IMR-90 (cell line): ENCODE measurements around the gene NKX1-1. TPM values are rescaled to one million over a fixed set of nuclear protein-coding genes. Genes with fewer than 3 reads are reported as not detected.
"Not testable (repeated sequence)": the region's sequence is repeated elsewhere in the genome, so short reads cannot be mapped to it uniquely, and the experiment has no call there.

Experiments used
- ATAC-seq: fragments of 200-7000 bp; cut with Tn5 transposase; 2 replicates; pipeline ENCODE4 v1.9.1; 2020; ENCODE audit warnings: low read depth, mild to moderate bottlenecking, moderate library complexity
- BruUV-seq: library from RNA; stranded (reverse); fragments of 400-500 nt; replicated peaks from 2 replicates; lab custom pipeline; 2021; lab: Mats Ljungman, UMichigan
- CTCF ChIA-PET: fragments of 300-600 bp; formaldehyde crosslinking; extraction: SDS; loops from one replicate; lab custom pipeline; 2021; ENCODE audit warnings: antibody characterized with exemption; lab: Yijun Ruan, JAX
- POLR2A ChIA-PET: fragments of 300-600 bp; sonication (Branson Sonifier 250); formaldehyde crosslinking; loops from one replicate; lab custom pipeline; 2022; ENCODE audit warnings: antibody characterized with exemption; ENCODE audit not compliant: unreplicated experiment; lab: Charles Lee
- DNase-seq: peaks from one replicate; pipeline ENCODE4 v3.0.0; 2013
- H2AFZ ChIP-seq: replicated peaks from 2 replicates; pipeline ENCODE3; 2013; ENCODE audit warnings: low read length, mild to moderate bottlenecking; ENCODE audit not compliant: poor library complexity
- H2AK5ac ChIP-seq: 2 replicates; pipeline ENCODE4 v1.6.1; 2013; ENCODE audit warnings: low read depth, low read length, inconsistent platforms
- H2AK9ac ChIP-seq: replicated peaks from 2 replicates; pipeline ENCODE3; 2013; ENCODE audit warnings: mild to moderate bottlenecking, low read depth, low read length, moderate library complexity; ENCODE audit not compliant: poor library complexity
- H2BK120ac ChIP-seq: 2 replicates; pipeline ENCODE4 v1.6.1; 2013; ENCODE audit warnings: low read depth, low read length, inconsistent platforms
- H2BK15ac ChIP-seq: 3 replicates; pipeline ENCODE4 v1.6.1; 2013; ENCODE audit warnings: low read depth, low read length, inconsistent platforms
- H2BK20ac ChIP-seq: 2 replicates; pipeline ENCODE4 v1.6.1; 2013; ENCODE audit warnings: low read depth, mild to moderate bottlenecking, inconsistent platforms, low read length, moderate library complexity
- H2BK5ac ChIP-seq: 2 replicates; pipeline ENCODE4 v1.6.1; 2013; ENCODE audit warnings: mild to moderate bottlenecking, low read depth, low read length, inconsistent platforms; ENCODE audit not compliant: poor library complexity, severe bottlenecking
- H3K14ac ChIP-seq: replicated peaks from 2 replicates; pipeline ENCODE4 v1.6.1; 2013; ENCODE audit warnings: low read depth, low read length, inconsistent platforms
- H3K18ac ChIP-seq: 2 replicates; pipeline ENCODE4 v1.6.1; 2013; ENCODE audit warnings: low read depth, low read length, control low read depth
- H3K23ac ChIP-seq: 2 replicates; pipeline ENCODE4 v1.6.1; 2013; ENCODE audit warnings: low read depth, low read length, inconsistent platforms
- H3K27ac ChIP-seq: 2 replicates; pipeline ENCODE4 v1.5.1; 2013; ENCODE audit warnings: mild to moderate bottlenecking, control low read depth, low read length; ENCODE audit not compliant: insufficient read depth
- H3K27me3 ChIP-seq: 2 replicates; pipeline ENCODE4 v1.6.1; 2013; ENCODE audit warnings: low read length; ENCODE audit not compliant: control insufficient read depth, insufficient read depth
- H3K36me3 ChIP-seq: 2 replicates; pipeline ENCODE4 v1.6.1; 2013; ENCODE audit warnings: low read length, mixed read lengths; ENCODE audit not compliant: control insufficient read depth, insufficient read depth
- H3K4ac ChIP-seq: 2 replicates; pipeline ENCODE4 v1.6.1; 2013; ENCODE audit warnings: low read depth, low read length, inconsistent platforms
- H3K4me1 ChIP-seq: 2 replicates; pipeline ENCODE4 v1.6.1; 2013; ENCODE audit warnings: low read length, mixed read lengths; ENCODE audit not compliant: control insufficient read depth, insufficient read depth
- H3K4me2 ChIP-seq: 2 replicates; pipeline ENCODE4 v1.6.1; 2013; ENCODE audit warnings: low read depth, mild to moderate bottlenecking, control low read depth, low read length, moderate library complexity
- H3K4me3 ChIP-seq: 2 replicates; pipeline ENCODE4 v1.5.1; 2013; ENCODE audit warnings: low read depth, mild to moderate bottlenecking, control low read depth, low read length, moderate library complexity; ENCODE audit not compliant: insufficient read depth
- H3K56ac ChIP-seq: 2 replicates; pipeline ENCODE4 v1.6.1; 2013; ENCODE audit warnings: low read length, inconsistent platforms; ENCODE audit not compliant: insufficient read depth; ENCODE audit errors: extremely low read depth
- H3K79me1 ChIP-seq, 2 experiments: 2 replicates each; pipeline ENCODE4 v1.6.1; 2013; ENCODE audit warnings: low read length in 2 of 2, inconsistent platforms in 1 of 2, low read depth in 1 of 2
- H3K9ac ChIP-seq: 2 replicates; pipeline ENCODE4 v1.6.1; 2013; ENCODE audit warnings: low read depth, low read length, control low read depth
- H3K9me1 ChIP-seq: 2 replicates; pipeline ENCODE4 v1.6.1; 2013; ENCODE audit warnings: low read length, inconsistent platforms; ENCODE audit not compliant: insufficient read depth
- H3K9me3 ChIP-seq: 2 replicates; pipeline ENCODE4 v1.6.1; 2013; ENCODE audit warnings: low read length; ENCODE audit not compliant: control insufficient read depth, insufficient read depth
- H4K20me1 ChIP-seq: 2 replicates; pipeline ENCODE4 v1.6.1; 2013; ENCODE audit warnings: low read length, inconsistent platforms; ENCODE audit not compliant: insufficient read depth
- H4K5ac ChIP-seq: 2 replicates; pipeline ENCODE4 v1.6.1; 2013; ENCODE audit warnings: mild to moderate bottlenecking, low read depth, low read length, control low read depth
- H4K8ac ChIP-seq, 2 experiments: 2 replicates each; pipeline ENCODE4 v1.6.1; 2013; ENCODE audit warnings: low read depth in 2 of 2, low read length in 2 of 2, control low read depth in 1 of 2, inconsistent platforms in 1 of 2
- H4K91ac ChIP-seq: 2 replicates; pipeline ENCODE4 v1.6.1; 2013; ENCODE audit warnings: low read depth, low read length, inconsistent platforms; ENCODE audit not compliant: insufficient read depth
- MAFK ChIP-seq: IDR thresholded peaks from 2 replicates; pipeline ENCODE4 v1.6.1; 2012; ENCODE audit warnings: low read depth, low read length, improper control_type of control experiment
- RCOR1 ChIP-seq: IDR thresholded peaks from 2 replicates; pipeline ENCODE4 v1.6.1; 2012; ENCODE audit warnings: mild to moderate bottlenecking, low read length, improper control_type of control experiment; ENCODE audit not compliant: insufficient replicate concordance
- WGBS, 2 experiments: methylation state at CpG; one replicate each; pipeline versions ENCODE4 v1.1.5 to v1.1.7; 2013; ENCODE audit warnings: missing lambda C conversion rate in 2 of 2; ENCODE audit not compliant: insufficient read length in 1 of 2; ENCODE audit errors: extremely low coverage in 2 of 2; 5-methylcytosine and 5-hydroxymethylcytosine counted together
- dilution Hi-C: fragments of 300-500 bp; cut with HindIII; formaldehyde crosslinking; loops from one replicate; pipeline ENCODE4 v1.14.3; 2018; ENCODE audit warnings: low sequenced_read_pairs; ENCODE audit not compliant: unreplicated experiment
- in situ Hi-C: fragments of 300-500 bp; cut with MboI; formaldehyde crosslinking; loops from 3 replicates; pipeline ENCODE4 v1.14.3; 2019; ENCODE audit warnings: low sequenced_read_pairs, inconsistent platforms, mixed read lengths
- intact Hi-C: fragments of 100-400 bp; cut with micrococcal nuclease; formaldehyde crosslinking; loops from 2 replicates; pipeline ENCODE4 v1.10.0; 2022
- polyA plus RNA-seq, 3 experiments: library from polyadenylated mRNA; depleted of rRNA; stranded (reverse); fragments of >200 nt; gene quantifications; 2 replicates each; pipeline ENCODE4 v1.2.3, GENCODE V29; 2012; ENCODE audit warnings: low replicate concordance in 1 of 3
- total RNA-seq: library from RNA; depleted of rRNA; stranded (reverse); fragments of >200 nt; gene quantifications from 2 replicates; pipeline ENCODE4 v1.2.3, GENCODE V29; 2012

Gene NKX1-1
- total and polyA plus RNA-seq, 2 of the 4 experiments (the other 2 are of a cell fraction): not detected

DNA sequence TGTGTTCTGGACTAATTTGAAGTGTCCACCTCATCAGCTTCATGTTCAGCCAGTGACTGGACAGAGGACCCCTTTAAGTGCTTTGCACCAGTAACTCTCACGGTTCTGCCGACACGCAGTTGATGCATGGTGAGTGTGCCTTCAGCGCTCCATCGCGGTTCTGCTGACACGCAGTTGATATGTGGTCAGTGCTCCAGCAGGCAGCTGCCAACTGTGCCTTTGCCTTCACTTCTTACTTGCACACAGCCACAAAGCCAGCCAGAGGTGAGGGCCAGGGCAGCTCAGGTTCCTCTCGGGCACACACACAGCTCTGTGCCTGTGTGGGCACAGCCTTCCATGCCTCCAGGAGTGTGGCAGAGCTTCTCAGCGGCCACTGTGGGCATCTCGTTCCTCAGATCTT is 12.4 kb downstream of the NKX1-1 start:
- no peak overlapping the region for H2BK5ac ChIP-seq
- no peak overlapping the region for H2BK120ac ChIP-seq
- H2AFZ ChIP-seq: no peak overlapping the region
- dilution Hi-C loops: no loop called here
- no peak overlapping the region for H3K14ac ChIP-seq
- no peaks in the 10 kb centered on the region for H3K9me1 ChIP-seq
- CTCF ChIA-PET: no interaction called here
- H4K5ac ChIP-seq: no peak overlapping the region
- no peak overlapping the region for H4K8ac ChIP-seq
- H3K9ac ChIP-seq: no peak overlapping the region
- H2BK20ac ChIP-seq: no peak overlapping the region
- no peaks in the 10 kb centered on the region for H3K4me1 ChIP-seq
- H3K4ac ChIP-seq: no peak overlapping the region
- TF ChIP-seq RCOR1 (no peak), MAFK (no peak)
- H3K27ac ChIP-seq: no peak overlapping the region
- DNase-seq: no peak
- H3K56ac ChIP-seq: no peak overlapping the region
- no peak overlapping the region for H3K4me3 ChIP-seq
- no peak overlapping the region for H2AK5ac ChIP-seq
- no peak overlapping the region for H2AK9ac ChIP-seq
- intact Hi-C loops: no loop called here
- H3K23ac ChIP-seq: no peak overlapping the region
- H3K18ac ChIP-seq: no peak overlapping the region
- no peaks in the 10 kb centered on the region for H3K79me1 ChIP-seq
- H2BK15ac ChIP-seq: no peak overlapping the region
- ATAC-seq: no peak
- no peaks in the 10 kb centered on the region for H3K27me3 ChIP-seq
- H3K36me3 ChIP-seq: peaks cover 14% of the 10 kb centered on the region
- in situ Hi-C loops: no loop called here
- H3K4me2 ChIP-seq: no peak overlapping the region
- no peak overlapping the region for H4K91ac ChIP-seq
- 100% methylated on average over 6 of the region's 10 CpGs; no CpG with 5 or more reads in 1 of the 2 experiments for WGBS, 2 experiments
- TSS peak; percentile 30 for BruUV-seq
- H3K9me3 ChIP-seq: peaks cover 25% of the 10 kb centered on the region
- POLR2A ChIA-PET: no interaction called here
- H4K20me1 ChIP-seq: no peaks in the 10 kb centered on the region

GRCh38 chr4:1393363-1393762 is 12.9 kb downstream of the NKX1-1 start:
- H2BK5ac ChIP-seq, H3K27me3 ChIP-seq, intact Hi-C loops, H3K56ac ChIP-seq, H3K18ac ChIP-seq, H3K23ac ChIP-seq, H3K4me1 ChIP-seq, H3K4me2 ChIP-seq, H2BK20ac ChIP-seq, in situ Hi-C loops, H3K4ac ChIP-seq, H2AFZ ChIP-seq, H4K5ac ChIP-seq, DNase-seq, dilution Hi-C loops, H4K20me1 ChIP-seq, H3K9me1 ChIP-seq, H2BK120ac ChIP-seq, H4K8ac ChIP-seq, ATAC-seq, H2AK5ac ChIP-seq, H3K27ac ChIP-seq, CTCF ChIA-PET, H3K9ac ChIP-seq, H2AK9ac ChIP-seq, POLR2A ChIA-PET, H4K91ac ChIP-seq, H3K4me3 ChIP-seq, H2BK15ac ChIP-seq, BruUV-seq, H3K14ac ChIP-seq, H3K79me1 ChIP-seq: not testable (repeated sequence)
- peaks cover 22% of the 10 kb centered on the region for H3K9me3 ChIP-seq
- 82% methylated on average over 2 of the region's 5 CpGs; no CpG with 5 or more reads in 1 of the 2 experiments for WGBS, 2 experiments
- peaks cover 14% of the 10 kb centered on the region for H3K36me3 ChIP-seq
